Cardiac fibroblast (primary cell): ENCODE results near the gene SLC22A4.
A peak's percentile ranks its signal among the peaks of the same experiment; 100 is the strongest.

Source experiments
- DNase-seq, 2 donors: peaks; one replicate each; pipeline versions ENCODE4 v3.0.0 to v3.0.0-alpha.2; 2010; ENCODE audit warnings: low read depth in 2 of 2
- H3K4me3 ChIP-seq, 2 donors: replicated peaks in 1 of 2; 1 replicate in 1 of 2; 2 replicates in 1 of 2; pipeline ENCODE4 v1.5.1; 2011; ENCODE audit warnings: low read depth in 2 of 2, low read length in 2 of 2, mild to moderate bottlenecking in 2 of 2, moderate library complexity in 1 of 2
- TF ChIP-seq, protein P1 (sequence below): IDR thresholded peaks from one replicate; pipeline ENCODE4 v1.5.1; 2011; ENCODE audit warnings: low read depth, mild to moderate bottlenecking, low read length, inconsistent platforms

SLC22A4 gene

DNA sequence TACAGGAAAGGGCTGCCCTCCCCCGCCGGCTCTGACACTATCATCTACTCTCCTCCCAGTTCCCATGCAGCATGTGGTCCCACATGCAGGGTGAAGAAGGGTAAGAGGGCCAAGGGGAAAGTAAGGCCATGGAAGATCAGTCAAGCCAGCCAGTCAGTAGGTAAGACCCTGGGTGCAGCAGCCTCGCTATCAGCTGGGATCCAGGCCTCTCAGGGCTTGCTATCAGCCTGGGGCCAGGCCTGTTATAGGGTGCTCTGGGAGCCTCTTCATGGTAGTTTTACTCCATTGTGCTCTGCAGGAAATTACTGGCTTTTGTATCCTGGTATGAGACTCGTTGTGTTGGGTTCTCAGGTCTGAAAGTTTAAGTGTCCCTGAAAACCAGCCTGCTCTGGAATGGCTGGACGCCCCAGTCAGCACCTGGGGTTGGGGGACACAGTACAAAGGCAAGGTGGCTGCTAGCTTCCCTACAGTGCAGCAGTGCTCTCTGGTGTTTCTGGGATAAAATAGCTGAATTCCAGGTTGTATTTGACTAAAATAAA lies 21.4 kb downstream of the SLC22A4 start:
- TF ChIP-seq, protein P1, sequence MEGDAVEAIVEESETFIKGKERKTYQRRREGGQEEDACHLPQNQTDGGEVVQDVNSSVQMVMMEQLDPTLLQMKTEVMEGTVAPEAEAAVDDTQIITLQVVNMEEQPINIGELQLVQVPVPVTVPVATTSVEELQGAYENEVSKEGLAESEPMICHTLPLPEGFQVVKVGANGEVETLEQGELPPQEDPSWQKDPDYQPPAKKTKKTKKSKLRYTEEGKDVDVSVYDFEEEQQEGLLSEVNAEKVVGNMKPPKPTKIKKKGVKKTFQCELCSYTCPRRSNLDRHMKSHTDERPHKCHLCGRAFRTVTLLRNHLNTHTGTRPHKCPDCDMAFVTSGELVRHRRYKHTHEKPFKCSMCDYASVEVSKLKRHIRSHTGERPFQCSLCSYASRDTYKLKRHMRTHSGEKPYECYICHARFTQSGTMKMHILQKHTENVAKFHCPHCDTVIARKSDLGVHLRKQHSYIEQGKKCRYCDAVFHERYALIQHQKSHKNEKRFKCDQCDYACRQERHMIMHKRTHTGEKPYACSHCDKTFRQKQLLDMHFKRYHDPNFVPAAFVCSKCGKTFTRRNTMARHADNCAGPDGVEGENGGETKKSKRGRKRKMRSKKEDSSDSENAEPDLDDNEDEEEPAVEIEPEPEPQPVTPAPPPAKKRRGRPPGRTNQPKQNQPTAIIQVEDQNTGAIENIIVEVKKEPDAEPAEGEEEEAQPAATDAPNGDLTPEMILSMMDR, result no peak
- DNase-seq, result no peak
- H3K4me3 ChIP-seq, result no peak overlapping the region

DNA sequence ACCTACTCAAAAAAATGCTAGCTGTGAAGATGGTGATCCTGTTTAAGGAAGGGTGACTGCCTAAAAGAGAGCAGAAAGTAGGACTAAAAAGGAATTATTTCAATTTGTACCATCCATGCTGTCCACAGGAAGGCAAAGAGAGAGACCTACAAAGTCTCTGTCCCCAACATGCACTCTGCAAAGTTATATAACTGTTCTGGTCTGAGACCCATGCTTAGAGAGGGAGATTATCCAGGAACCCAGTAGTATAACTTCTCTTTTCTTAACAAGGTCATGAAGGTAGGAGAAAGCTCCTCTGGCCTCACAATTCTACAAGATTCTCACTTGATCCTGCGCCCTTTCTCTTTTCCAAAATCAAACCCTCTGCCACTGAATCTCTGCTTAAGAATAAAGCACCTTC lies 25.8 kb downstream of the SLC22A4 start:
- no peak overlapping the region for H3K4me3 ChIP-seq
- TF ChIP-seq, protein P1, result no peak
- no peak for DNase-seq

DNA sequence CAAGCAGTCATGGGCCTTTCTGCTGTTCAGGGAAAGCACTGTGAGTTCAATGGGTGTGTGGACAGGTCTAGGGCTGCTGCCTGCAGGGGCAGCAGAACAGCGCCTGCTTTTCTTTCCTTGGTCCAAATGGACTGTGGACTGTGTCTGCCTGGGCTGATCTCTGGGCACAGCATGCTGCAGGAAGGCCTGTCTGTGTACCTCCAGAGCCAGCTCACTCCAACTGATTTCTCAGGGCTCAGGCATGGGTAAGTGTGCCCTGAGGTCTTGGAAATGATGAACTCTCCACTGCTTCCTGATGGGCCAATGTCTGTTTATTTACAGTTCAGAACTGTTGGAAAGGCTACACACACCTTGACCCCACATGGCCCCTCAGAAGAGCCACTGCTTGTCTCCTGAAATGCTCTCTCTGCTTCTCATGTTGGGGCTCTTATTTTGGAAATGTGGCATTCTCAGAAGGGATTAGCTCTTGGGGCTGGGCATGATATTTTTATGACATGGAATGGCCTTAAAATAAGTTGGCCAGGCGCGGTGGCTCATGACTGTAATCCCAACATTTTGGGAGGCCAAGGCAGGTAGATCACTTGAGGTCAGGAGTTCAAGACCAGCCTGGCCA lies 27.0 kb downstream of the SLC22A4 start:
- TF ChIP-seq, protein P1, result no peak
- H3K4me3 ChIP-seq, result no peak overlapping the region
- no peak for DNase-seq

DNA sequence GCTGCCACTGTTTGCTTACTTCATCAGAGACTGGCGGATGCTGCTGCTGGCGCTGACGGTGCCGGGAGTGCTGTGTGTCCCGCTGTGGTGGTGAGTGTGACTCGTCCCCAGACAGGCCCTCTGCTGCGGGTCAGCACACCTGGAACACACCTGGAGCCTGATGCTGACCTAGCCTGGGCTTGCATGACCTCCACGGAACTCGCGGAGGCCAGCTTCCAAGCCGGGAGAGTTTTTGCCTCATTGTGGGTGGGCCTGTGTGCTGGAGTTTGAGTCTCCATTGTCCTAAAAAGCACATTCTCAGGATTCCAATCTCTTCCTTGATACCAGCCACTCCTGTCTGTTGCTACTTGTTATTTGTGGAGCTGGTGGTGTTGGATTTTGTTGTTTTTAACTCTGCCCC lies 28.1 kb downstream of the SLC22A4 start:
- no peak overlapping the region for H3K4me3 ChIP-seq
- TF ChIP-seq, protein P1, result no peak
- DNase-seq, result no peak

DNA sequence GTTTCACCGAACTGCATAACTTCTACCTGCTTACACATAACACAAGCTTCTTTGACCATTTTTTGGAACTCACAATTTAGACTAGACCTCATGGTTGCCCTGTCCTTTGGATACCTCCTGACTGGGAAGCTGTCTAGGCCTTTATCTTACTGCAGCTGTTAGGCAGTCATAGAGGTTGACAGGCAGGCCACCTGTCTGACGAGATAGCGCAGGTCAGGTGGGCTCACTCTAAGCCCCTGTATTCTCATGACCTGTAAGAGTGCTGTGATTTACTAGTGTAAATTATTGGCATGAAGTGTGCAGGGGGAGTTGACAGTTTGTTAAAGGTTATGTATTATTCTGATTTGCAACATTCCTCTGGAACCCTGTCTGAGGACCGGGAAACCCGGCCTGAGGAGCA lies 29.0 kb downstream of the SLC22A4 start:
- DNase-seq, result no peak
- no peak overlapping the region for H3K4me3 ChIP-seq
- TF ChIP-seq, protein P1, result no peak

DNA sequence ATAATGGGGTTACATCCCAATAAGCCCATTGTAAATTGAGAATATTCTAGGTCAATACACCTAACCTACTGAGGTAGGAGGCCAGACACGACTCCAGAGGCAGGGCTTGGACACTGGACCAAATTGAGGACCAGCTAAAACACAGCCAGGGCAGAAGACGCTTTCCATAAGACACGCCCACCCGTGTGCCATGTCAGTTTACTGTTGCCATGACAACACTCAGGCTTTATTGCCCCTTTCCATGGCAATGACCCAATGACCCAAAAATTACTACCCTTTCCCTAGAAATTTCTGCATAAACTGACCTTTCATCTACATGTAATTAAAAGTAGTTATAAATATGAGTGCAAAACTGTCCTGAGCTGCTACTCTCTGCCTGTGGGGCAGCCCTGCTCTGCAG lies 31.5 kb downstream of the SLC22A4 start:
- DNase-seq, result no peak
- no peak overlapping the region for H3K4me3 ChIP-seq
- TF ChIP-seq, protein P1, result no peak

DNA sequence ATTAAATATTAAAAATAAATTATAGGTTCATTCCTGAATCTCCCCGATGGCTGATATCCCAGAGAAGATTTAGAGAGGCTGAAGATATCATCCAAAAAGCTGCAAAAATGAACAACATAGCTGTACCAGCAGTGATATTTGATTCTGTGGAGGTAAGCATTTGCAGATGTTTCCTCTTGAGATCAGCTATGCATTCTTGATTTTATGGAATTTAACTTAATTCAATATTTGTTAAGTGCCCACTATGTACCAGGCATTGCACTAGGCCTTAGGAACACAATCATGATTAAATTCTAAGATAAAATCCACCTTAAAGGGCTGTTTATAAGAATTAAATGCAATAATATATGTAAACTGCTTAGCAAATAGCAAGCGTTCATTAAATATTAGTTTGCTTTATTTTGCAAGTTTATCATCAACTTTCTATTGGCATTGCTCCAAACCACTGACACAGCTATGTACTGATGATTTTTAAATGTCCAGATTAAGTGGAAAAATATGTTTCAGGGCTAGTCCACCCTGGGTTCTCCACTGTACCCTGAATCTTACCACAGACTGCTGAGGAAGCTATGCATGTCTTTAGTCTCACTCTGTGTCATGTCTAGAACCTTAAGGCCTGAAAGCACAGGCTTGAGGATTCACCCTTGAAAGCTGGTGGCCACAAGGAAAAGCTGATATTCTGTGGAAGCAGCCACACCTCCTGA lies 33.2 kb downstream of the SLC22A4 start:
- TF ChIP-seq, protein P1, result no peak
- H3K4me3 ChIP-seq, result no peak overlapping the region
- DNase-seq, result peak; percentile 48 to 72
